GM19328 (cell line): ENCODE data around the gene SMOC1.

Experiments used
- ATAC-seq: cut with Tn5 transposase; IDR thresholded peaks from one replicate; pipeline ENCODE4 v1.9.1; 2021; ENCODE audit warnings: mild to moderate bottlenecking, moderate library complexity; ENCODE audit not compliant: unreplicated experiment

Gene SMOC1

GRCh38 chr14:69879175-69880043 lies at the start of gene SMOC1:
Gene SMOC1 (plus strand): TSS chr14:69879416. CDS start chr14:69879679, 263 bp downstream.
- no peak for ATAC-seq

- no peak for ATAC-seq
Measured at GRCh38 chr14:69838881-69839416, 40.3 kb upstream of the SMOC1 start.

GRCh38 chr14:69839661-69840060 lies 39.6 kb upstream of the SMOC1 start:
- no peak for ATAC-seq

GRCh38 chr14:69841656-69842055 lies 37.6 kb upstream of the SMOC1 start:
- no peak for ATAC-seq

GRCh38 chr14:69842686-69843420 lies 36.4 kb upstream of the SMOC1 start:
- no peak for ATAC-seq

GRCh38 chr14:69844171-69844570 lies 35.0 kb upstream of the SMOC1 start:
- no peak for ATAC-seq

GRCh38 chr14:69845050-69845581 lies 34.1 kb upstream of the SMOC1 start:
- ATAC-seq, result no peak

GRCh38 chr14:69845787-69846186 lies 33.4 kb upstream of the SMOC1 start:
- ATAC-seq, result no peak

- no peak for ATAC-seq
Measured at GRCh38 chr14:69848156-69848555, 31.1 kb upstream of the SMOC1 start.

GRCh38 chr14:69848903-69849391 lies 30.3 kb upstream of the SMOC1 start:
- ATAC-seq, result no peak

- no peak for ATAC-seq
Measured at GRCh38 chr14:69850086-69850735, 29.0 kb upstream of the SMOC1 start.

GRCh38 chr14:69850736-69851112 lies 28.5 kb upstream of the SMOC1 start:
- no peak for ATAC-seq

- no peak for ATAC-seq
Measured at GRCh38 chr14:69852531-69853321, 26.5 kb upstream of the SMOC1 start.

- ATAC-seq, result no peak
Measured at GRCh38 chr14:69853774-69854173, 25.4 kb upstream of the SMOC1 start.

GRCh38 chr14:69854598-69854997 lies 24.6 kb upstream of the SMOC1 start:
- no peak for ATAC-seq

GRCh38 chr14:69855180-69855832 lies 23.9 kb upstream of the SMOC1 start:
- ATAC-seq, result no peak

GRCh38 chr14:69858801-69859200 lies 20.4 kb upstream of the SMOC1 start:
- no peak for ATAC-seq

- no peak for ATAC-seq
Measured at GRCh38 chr14:69859591-69859990, 19.6 kb upstream of the SMOC1 start.

GRCh38 chr14:69860221-69860620 lies 19.0 kb upstream of the SMOC1 start:
- no peak for ATAC-seq
